Medulla oblongata (tissue), 1 donor: ENCODE measurements around the gene RFX1.
A peak's percentile ranks its signal among the peaks of the same experiment; 100 is the strongest.
"Not testable (repeated sequence)": the region's sequence is repeated elsewhere in the genome, so short reads cannot be mapped to it uniquely, and the experiment has no call there.

Experiments
- DNase-seq: peaks from one replicate; pipeline ENCODE4 v3.0.0-alpha.2; 2015; ENCODE audit errors: extremely low spot score

The RFX1 gene

DNA sequence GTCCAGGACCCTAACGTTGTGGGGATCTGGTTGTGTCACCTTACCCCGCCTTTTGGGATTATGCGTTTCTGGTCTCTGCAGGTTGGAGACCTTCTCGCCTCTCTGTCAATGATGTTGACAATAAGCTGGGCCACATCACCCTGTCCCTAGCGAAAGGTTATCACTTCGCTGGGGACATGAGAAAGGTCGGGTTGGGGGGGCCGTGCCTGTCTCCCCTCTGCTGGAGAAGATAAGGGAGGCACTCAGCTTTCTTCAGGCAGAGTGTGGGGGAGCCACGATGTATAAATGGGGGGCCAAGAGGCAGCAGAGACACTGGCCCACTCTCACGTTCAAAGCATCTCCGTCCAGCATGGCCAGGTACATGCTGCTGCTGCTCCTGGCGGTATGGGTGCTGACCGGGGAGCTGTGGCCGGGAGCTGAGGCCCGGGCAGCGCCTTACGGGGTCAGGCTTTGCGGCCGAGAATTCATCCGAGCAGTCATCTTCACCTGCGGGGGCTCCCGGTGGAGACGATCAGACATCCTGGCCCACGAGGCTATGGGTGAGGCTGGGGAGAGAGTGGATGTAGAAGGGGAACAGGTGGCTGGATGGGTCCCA, 21.8 kb upstream of the RFX1 start, which contains the start of gene RLN3:
Gene RLN3 (plus strand): TSS at position 293 of the 595 bp plus-strand sequence. CDS start 57 bp downstream, at position 350.
- DNase-seq: no peak

DNA sequence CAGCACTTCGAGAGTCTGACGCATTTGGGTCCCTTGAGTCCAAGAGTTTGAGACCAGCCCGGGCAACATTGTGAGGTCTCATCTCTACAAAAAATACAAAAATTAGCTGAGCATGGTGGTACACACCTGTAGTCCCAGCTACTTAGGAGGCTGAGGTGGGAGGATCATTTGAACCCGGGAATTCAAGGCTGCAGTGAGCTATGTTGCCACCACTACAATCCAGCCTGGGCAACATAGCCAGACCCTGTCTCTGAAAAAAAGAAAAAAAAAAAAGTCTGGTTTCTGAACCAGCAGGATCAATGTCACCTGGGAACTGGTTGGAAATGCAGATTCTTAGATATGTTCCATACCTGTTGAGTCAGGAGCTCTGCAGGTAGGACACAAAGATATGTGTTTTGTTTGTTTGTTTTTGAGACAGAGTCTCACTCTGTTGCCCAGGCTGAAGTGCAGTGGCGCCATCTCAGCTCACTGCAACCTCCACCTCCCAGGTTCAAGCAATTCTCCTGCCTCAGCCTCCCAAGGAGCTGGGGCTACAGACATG, 20.6 kb upstream of the RFX1 start:
- not testable (repeated sequence) for DNase-seq

DNA sequence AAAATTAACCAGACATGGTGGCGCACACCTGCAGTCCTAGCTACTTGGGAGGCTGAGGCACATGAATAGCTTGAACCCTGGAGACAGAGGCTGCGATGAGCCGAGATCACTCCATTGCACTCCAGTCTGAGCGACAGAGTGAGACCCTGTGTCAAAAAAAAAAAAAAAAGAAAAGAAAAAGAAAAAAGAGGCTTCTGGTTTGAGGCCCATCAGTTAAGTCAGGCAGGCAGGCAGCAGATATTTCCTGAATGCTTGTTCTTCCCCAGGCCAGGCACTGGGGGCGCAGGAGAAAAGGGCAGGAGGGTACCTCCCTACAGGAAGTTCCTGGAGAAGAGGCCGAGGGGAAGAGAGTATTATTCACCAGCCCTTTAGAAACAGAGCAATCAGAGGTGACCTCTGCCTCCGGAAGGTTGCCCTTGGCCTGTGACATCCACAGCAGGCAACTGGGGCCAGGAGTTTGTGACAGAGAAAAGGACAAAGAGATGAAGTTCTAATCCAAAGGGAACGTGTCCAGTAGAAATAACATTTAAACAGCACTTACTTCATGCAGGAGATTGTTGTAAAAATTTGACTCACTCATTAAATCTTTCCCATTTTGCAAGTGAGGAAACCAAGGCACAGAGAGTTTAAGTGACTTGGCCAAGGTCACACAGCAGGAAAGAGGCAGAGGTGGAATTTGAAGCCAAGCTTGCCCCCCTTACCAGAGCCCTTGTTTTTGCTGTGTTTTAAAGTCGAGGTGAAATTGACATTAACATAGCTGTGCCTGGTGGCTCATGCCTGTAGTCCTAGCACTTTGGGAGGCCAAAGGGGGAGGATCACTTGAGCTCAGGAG, 17.5 kb upstream of the RFX1 start:
- DNase-seq: no peak

DNA sequence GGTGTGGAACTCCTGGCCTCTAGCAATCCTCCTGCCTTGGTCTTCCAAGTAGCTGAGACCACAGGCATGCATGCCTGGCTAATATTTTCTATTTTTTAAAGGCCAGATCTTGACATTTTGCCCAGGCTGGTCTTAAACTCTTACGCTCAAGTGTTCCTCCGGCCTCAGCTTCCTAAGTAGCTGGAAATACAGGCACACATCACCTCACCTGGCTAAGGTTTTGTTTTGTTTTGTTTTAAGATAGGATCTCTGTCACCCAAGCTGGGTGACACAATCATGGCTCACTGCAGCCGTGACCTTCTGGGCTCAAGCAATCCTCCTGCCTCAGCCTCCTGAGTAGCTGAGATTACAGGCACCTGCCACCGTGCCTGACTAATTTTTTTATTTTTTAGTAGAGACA, 16.3 kb upstream of the RFX1 start:
- DNase-seq: no peak

DNA sequence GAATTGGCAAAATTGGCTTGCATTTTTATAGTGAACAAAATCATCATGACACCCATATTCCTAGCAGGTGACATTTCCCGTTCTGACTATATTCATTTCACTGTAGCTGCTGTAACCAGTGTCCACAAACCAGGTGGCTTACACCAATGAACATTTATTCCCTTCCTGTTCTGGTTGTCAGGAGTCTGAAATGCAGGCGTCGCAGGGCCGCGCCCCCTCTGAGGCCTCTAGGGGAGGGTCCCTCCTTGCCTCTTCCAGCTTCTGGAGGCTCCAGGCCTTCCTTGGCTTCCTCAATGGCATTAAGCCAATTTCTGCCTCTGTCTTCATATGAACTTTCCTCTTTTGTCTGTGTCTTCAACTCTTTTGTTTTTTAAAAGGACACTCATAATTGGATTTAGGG, 15.4 kb upstream of the RFX1 start:
- no peak for DNase-seq

DNA sequence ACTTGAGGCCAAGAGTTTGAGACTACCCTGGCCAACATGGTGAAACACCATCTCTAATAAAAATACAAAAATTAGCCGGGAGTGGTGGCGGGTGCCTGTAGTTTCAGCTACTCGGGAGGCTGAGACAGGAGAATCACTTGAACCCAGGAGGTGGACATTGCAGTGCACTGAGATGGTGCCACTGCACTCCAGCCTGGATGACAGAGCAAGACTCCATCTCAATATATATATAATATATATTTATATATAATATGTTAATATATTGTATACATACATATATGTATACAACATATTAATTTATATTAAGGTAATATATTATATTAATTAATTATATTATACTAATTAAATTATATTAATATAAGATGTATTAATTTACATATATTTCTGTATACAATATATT, 13.6 kb upstream of the RFX1 start:
- DNase-seq: not testable (repeated sequence)

DNA sequence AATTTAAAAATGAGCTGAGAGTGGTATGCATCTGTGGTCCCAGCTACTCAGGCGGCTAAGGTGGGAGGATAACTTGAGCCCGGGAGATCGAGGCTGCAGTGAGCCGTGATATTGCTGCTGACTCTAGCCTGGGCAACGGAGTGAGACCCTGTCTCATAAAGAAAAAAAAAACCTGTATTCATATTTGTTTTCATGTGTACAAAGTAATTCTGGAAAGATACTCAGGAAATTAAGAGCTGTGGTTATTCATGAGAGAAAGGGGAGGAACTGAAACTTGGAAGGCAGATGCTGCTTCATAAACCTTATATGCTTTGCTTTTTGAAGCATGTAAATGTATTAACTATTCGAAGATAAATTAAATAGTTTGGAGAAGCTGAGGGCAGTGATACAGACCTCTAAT, 13.0 kb upstream of the RFX1 start:
- DNase-seq: no peak

DNA sequence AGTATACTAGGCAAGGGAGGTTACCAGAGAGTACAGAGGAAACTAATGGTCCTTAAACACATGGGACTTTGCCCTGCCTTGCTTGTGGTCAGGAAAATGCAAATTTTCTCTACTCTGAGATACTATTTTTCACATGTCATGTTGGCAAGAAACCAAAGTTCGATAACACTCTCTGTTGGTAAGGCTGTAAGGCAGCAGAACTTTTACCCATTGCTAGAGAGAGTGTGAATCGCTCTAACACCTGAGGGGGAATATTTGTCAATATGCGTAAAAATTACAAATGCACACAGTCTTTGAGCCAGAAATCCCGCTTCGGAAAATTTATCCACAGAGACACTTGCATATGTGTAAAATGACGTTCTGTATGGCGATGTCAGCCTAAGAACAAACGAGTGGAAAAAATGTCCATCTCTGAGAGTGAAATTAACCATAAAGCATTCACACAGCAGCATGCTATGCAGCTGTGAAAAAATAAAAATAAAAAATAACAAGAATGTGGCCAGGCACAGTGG, 9.5 kb upstream of the RFX1 start:
- no peak for DNase-seq

DNA sequence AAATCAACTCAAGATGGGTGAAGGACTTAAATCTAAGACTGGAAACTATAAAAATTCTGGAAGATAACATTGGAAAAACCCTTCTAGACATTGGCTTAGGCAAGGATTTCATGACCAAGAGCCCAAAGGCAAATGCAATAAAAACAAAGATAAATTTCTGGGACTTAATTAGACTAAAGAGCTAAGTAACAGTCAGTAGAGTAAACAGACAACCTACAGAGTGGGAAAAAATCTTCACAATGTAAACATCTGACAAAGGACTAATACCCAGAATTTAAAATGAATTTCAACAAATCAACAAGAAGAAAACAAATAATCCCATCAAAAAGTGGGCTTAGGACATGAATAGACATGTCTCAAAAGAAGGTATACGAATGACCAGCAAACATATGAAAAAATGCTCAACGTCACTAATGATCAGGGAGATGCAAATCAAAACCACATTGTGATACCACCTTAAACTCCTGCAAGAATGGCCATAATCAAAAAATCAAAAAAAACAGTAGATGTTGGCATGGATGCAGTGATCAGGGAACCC, 6.3 kb upstream of the RFX1 start:
- DNase-seq: no peak

DNA sequence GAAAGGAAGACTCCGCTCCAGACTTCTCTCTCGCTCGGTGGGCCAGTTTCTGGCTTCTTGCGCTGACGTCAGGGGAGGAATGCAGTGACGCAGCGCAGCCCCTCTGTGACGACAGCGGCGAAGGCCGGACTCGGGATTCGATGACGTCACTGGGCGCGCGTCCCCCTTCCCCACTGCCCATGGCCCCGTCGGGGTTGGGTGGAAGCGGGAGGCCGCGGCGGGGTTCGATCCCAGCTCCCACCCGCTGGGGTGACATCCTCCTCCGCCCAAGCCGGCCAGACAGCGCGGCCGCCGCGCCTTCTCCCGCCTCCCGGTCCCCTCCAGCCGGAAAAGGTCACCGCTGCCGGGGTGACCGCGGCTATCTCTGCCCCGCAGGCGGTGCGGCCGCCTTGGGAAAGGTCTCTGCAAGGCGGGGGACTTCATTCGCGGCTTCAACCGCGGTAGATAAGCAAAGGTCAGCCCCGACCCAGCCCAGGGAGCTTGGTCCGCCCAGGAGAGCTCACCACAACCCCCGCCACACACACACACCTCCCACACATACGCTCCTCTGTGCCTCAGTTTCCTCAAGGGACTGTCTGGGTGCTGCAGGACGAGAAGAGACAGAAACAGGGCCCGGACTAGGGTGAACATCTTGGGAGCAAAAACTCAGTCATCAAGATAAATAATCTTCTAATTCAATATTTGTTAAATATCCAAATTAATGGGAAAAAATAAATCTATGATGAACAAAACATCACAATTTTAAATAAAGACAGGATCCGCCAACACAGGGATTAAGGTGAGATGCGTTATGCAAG, 844 bp upstream of the RFX1 start:
- no peak for DNase-seq

DNA sequence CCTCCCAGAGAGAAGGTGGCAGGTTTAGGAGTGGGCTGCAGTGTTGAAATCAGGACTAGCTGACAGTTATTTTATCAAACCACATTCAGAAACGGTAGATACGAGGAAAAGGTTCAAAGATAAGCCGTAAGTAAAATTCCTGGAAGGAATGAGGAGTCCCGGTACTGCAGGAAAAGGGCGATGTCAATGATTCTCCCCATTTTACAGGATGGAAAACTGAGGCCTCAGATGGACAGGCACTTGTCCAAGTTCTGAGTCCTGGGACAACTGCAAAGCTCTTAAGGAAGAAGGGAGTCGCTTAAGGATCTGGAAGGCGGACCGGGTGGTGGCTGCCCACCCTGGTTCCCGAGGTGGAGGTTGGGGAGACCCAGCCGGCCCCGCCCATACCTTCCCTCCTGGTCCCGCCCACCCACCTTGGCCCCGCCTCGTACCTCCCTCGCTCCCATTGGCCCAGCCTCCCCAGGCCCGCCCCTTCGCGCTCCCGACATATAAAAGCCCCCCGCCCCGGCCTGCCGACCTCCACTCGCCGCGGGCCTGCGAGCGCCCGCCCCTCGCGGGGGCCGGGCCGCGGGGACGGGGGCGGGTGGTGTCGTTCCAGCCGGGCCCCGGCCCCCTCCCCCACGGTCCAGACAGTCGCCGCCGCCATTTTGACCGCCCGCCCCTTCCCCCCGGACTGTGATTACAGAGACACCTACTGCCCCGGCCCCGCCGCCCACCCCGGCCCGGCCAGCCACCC, 603 bp downstream of the RFX1 start:
- peak; percentile 72 for DNase-seq

DNA sequence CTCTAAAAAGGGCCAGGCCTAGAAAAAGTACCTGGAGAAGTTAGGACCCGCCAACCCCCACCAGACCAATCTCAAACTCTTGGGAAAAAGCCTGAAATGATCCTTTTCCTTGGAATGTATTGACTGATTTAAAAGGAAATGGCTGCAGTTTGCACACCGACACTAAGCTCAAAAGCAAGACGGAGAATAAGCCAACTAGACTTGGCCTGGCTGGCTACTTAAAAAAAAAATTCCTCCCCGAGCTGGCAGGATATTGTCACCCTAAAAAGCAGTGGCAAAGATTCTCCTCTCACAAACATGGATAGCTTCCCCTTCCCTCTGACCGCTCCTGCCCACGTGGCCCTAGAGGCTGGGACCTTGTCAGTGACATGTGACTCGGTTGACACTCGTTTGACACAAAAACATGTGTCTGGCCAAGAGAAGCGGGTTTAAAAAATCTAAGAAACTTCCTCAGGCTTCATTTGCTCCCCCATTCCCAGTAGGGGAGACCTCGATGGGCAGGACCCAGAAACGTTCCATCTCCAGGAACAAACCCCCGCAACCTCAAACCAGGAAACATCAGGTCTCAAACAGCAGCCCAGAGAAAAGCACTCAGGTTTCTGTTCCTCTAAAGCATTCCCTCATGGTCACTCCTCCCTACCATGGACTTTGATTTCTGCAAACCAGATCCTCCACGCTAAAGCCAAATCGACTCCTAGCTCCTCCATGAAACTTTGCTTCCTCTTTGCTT, 1.3 kb downstream of the RFX1 start:
- DNase-seq: peak; percentile 92

DNA sequence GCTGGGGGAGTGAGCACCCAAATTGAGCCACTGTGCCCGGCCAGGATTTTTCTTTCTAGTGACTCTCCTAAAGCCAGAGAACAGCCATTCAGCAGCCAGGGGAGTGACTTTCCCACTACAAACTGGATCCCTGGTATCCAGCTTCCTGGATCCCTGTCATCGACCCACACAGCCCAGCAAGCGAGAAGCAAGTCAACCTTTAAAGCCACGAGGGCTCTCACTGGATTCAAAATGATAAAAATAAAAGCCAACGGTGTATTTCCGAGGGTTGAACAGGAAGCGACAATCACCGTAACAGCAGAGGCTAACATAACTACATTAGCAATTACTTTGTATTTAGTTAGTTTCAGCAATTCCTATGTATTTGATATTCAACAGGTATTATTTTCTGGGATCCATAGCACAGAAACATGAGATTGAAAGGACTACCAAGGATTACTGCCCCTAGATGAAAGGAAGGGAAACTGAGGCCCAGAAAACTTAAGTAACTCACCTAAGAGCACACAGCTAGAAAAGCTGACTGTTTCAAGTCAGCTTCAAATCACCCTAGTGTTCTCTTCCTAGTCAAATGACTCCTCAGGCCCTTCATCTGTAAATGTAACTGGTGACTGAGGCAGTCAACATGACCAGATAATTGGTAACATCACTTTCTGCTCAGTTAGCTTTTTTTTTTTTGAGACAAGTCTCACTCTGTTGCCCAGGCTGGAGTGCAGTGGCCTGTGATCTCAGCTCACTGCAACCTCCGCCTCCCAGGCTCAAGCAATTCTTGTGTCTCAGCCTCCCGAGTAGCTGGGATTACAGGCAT, 2.7 kb downstream of the RFX1 start:
- DNase-seq: no peak

DNA sequence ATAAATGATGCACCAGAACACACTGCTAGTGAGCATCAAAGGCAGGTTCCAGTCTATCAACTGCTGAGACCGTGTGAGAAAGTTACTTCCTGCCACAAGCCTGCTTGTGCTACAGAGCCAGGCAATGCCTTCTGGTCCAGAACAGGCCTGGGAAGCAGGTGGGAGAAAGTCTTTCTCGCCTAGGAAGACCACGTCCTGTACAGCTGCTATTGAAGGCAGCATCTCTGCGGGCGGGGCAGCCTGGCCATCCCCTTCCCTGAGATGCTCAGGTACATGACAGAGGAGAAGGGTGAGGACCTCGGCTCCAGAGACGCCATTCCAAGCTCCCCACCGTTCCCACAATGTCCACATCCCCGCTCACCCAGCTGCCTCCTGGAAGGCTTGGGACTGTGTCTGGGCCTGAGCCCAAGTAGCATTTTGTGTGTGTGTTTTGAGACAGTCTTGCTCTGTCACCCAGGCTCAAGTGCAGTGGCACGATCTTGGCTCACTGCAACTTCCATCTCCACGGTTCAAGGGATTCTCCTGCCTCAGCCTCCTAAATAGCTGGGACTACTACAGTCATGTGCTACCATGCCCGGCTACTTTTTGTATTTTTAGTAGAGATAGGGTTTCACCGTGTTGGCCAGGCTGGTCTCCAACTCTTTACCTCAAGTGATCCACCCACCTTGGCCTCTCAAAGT, 3.4 kb downstream of the RFX1 start:
- peak; percentile 40 for DNase-seq

DNA sequence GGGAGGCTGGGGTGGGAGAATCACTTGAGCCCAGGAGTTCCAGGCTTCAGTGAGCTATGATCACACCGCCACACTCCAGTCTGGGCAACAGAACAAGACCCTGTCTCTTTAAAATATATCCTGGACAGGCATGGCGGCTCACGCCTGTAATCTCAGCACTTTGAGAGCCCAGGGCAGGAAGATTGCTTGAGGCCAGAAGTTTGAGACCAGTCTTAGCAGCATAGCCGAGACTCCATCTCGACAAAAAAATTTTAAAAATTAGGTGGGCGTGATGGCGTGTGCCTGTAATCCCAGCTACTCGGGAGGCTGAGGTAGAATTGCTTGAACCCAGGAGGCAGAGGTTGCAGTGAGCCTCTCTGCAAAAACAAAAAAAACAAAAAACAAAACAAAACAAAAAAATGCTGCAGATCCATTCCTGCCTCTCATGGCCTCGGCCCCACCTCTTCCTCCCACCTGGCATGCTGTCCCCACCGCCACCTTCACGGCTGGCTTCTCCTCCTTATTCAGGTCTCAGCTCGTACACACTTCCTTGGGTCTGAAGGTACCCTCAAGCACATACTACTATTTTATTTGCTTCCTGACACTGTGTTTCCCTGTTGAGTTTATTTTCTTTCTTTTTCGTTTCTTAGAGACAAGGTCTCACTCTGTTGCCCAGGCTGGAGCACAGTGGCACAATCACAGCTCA, 5.3 kb downstream of the RFX1 start:
- DNase-seq: no peak

DNA sequence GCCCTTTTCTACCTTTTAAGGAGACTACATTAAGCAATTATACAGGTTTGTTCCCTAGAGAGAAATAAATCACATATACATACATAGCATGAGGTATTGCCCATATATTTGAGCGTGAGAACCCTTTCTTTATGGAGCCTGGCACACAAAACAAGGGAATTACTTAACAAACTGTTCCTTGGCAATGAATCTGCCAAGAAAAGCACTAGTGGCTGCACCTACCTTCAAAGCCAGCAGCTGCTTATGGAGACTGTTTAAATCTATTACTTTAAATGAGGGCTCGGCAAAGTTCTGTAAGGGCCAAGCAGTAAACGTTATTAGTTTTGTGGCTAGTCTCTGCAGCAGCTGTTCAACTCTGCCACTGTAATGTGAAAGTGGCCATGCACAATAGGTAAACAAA, 7.0 kb downstream of the RFX1 start:
- no peak for DNase-seq

DNA sequence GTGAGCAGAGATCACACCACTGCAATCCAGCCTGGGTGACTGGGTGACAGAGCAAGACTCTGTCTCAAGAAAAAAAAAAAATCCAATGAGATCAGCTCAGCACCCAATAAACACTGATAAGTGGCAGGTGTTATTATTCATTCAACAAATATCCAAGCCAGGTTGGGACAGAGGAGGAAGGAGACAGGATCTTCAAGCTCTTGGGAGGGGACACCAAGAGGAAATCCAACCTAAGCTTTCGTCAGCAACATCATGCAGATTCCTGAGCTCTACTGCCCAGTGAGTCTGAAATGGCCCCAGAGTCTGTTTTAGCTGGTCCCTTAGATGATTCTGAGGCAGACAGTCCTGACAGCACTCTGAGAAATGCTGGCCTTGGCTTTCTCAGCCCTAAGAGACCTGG, 7.7 kb downstream of the RFX1 start:
- DNase-seq: no peak

DNA sequence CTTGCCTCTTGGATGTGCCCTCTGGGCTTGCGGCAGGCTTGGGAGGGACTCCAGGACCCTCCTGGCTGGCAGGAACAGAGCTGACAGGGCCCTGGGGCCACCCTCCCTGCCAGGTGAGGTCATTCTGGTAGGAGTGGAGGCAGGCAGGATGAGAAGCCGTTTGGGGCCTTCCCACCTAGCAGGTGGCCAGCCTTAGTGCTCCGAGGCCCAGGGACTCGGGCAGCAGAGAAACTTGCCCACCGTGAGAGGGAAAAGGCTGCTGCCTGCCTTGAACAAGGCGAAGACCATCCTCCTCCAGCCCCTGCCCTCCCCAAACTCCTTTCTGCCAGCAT, 8.5 kb downstream of the RFX1 start:
- no peak for DNase-seq
